HG03354 (cell line): ENCODE results near the gene SLC9C2.
"Not testable (repeated sequence)": the region's sequence is repeated elsewhere in the genome, so short reads cannot be mapped to it uniquely, and the experiment has no call there.

Experiments used
- ATAC-seq: cut with Tn5 transposase; IDR thresholded peaks from one replicate; pipeline ENCODE4 v1.9.1; 2021; ENCODE audit warnings: mild to moderate bottlenecking; ENCODE audit not compliant: unreplicated experiment, poor library complexity, severe bottlenecking

Gene SLC9C2

DNA sequence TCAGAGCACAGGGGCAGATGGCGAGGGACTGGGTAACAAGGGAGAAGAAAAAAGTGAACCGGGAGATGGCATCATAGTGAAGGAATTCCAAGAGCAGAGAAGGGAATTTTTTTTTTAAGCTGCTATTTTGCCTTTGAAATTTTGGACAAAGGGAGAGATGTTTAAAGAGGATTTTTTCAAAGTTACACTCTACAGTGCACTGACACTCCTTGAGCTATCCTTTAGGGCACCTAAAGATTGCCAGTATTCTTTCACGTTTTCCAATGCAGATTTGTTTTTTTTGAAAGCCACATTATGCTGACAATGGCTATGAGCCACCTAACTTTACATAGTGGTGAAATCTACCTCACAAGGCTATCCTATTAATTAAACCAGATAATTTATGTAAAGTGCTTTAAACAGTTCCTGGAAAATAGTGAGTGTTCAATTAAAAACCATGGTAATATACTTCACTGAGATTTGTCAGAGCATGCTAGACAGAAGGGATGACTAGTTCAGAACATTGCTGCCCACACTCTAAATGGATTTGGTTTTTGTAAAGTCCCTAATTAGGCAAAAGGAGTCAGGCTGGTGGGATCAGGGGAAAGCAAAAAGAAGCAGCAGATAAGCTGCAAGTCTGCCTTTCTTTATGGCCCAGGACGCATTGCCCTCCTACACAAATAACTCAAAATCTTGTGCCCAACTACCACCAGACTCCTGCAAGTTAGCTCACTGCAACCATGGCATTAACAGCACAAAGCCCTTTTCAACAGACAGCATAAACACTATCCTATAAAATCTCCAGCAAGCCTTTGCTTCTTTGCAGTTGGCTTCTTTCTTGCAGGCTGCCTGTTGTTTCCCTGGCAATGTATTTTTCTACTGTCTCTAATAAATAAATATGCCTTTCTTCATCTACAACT lies 71.8 kb downstream of the SLC9C2 start:
- ATAC-seq: no peak

DNA sequence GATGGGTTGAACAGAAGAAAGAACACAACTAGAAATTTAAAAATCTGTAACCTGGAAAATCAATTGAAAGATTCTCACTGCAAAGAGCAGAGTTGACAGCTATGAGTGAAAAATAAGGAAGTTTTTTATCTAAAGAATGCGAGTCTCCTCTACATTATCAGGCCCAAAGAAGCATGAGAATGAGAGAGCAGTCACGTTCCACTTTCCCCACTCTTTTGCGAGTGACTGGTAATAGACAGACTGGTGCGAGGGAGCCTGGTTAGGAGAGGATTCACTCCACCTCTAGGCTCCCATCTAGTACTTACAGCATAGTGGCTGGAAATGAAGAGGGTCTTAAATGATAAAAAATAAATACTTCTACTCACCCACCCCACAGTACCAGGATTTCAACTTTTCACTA lies 73.8 kb downstream of the SLC9C2 start:
- ATAC-seq: no peak

DNA sequence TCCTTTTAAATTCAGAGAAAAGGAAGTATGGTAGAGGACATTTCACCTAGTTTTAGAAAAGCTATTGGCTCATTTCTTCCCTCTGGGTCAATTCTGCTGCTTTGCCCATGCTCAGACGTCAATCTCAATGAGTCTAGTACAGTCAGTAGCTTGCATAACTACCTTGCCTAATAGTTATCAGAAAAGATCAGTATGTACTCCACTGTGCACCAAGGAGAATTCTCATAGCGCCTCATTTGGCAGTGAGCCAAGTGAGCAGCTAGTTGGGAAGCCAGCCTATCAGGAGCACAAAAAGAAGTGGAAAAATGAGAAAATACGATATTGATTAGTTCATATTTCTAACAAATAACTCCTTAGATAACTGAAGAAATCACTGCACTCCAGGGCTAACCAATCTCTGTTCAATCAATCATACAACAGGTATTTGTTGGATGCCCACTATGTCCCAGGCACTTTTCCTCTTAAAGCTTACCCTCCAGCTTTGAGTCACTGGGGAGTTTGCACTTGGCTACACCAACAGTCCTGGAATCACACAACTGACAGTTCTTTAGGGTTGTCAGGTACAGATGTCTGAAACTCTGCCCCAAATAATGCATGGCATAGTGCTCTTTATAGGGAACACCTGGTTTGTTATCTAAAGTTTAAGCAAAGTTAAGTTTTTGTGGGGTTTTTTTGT lies 75.6 kb downstream of the SLC9C2 start:
- no peak for ATAC-seq

GRCh38 chr1:173525926-173526325 lies 76.9 kb downstream of the SLC9C2 start:
- no peak for ATAC-seq

GRCh38 chr1:173523329-173523728 lies 79.5 kb downstream of the SLC9C2 start:
- no peak for ATAC-seq

- no peak for ATAC-seq
Observed at GRCh38 chr1:173520799-173521198, 82.1 kb downstream of the SLC9C2 start.

- not testable (repeated sequence) for ATAC-seq
Observed at GRCh38 chr1:173514503-173514902, 88.4 kb downstream of the SLC9C2 start.

- no peak for ATAC-seq
Observed at GRCh38 chr1:173509797-173510196, 93.1 kb downstream of the SLC9C2 start.

DNA sequence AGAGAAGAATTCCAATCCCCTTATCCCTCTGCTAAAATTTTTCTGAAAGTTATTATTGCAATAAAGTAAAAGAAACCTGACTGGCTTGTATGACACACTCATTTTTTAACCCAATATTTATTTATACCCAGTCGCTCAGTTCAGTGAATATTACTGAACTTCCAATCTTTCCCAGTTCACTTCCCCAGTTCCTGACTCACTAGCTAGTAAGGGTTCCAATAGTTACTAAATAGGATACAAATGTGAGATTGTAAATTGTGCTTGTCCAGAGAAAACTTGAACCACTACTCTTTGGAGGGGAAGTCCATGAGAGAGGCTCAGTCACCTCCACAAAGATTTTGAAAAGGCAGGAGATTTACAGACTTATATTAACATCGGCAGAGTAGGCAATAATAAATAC lies 94.3 kb downstream of the SLC9C2 start:
- ATAC-seq: no peak

DNA sequence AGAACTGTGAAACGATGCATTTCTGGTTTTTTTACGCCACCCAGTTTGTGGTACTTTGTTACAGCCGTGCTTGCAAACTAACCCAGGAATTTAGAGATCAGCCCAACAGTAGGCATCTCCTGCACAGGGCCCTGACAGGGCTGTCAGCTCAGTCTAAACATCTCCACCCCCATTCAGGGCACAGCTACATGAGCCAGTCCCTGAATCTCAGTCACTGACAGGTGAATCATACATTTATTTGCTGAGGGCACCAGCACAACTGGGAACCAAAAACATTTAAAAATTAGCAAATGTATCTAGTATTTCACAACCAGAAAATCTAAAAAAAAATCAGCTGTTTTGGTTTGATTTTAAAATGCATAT lies 95.0 kb downstream of the SLC9C2 start:
- no peak for ATAC-seq

GRCh38 chr1:173507205-173507846 lies 95.5 kb downstream of the SLC9C2 start:
- ATAC-seq: no peak

GRCh38 chr1:173506437-173506836 lies 96.4 kb downstream of the SLC9C2 start:
- no peak for ATAC-seq

GRCh38 chr1:173505391-173505790 lies 97.5 kb downstream of the SLC9C2 start:
- ATAC-seq: no peak

DNA sequence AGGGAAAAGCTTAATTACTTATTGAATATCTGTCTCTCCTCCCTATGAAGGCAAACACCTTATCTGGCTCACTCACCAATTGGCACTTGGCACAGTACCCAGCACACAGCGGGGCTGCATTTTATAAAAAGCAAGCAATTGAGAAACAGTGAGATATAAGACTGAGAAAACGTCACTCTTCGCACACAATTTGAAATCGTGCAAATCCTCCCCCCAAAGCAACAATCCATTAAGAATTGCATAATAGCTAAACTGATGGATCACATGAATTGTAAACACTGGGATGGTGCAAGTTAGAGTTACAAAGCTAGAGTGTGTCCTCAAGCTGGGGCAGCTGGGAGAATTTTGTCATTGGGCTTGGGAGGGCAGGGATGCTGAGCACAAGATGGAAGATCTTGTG lies 98.6 kb downstream of the SLC9C2 start:
- no peak for ATAC-seq

DNA sequence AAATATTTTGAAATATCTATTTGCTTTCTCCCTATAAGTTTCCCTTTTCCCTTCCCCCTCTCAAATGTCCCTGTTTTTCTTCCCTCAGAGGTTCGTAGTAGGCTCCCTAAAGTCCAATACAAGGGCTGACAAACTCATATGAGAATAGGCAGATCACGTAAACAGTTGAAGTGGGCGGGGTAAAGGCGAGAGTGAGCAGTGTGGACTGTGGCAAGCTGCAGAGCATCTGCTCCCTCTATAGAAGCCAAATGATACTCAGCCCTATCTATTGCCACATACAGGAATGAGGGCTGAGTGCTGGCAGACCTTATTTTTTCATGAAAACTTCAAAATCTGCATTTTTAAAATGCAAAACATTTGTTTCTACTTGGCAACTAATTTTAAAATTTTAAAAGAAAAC lies 99.5 kb downstream of the SLC9C2 start:
- no peak for ATAC-seq

DNA sequence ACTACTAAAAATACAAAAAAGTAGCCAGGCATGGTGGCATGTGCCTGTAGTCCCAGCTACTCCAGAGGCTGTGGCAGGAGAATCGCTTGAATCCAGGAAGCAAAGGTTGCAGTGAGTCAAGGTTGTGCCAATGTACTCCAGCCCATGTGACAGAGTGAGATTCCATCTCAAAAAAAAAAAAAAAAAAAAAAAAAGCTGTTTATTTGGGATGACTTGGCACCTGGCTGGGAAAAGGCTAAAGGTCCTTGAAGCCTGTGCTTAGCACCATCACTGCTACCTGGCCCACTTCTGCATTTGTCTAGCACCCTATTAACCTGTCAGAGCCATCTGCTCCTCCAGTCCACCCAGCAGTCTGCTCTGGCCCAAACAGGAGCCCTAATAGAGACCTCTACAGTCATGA lies 100.8 kb downstream of the SLC9C2 start:
- no peak for ATAC-seq

DNA sequence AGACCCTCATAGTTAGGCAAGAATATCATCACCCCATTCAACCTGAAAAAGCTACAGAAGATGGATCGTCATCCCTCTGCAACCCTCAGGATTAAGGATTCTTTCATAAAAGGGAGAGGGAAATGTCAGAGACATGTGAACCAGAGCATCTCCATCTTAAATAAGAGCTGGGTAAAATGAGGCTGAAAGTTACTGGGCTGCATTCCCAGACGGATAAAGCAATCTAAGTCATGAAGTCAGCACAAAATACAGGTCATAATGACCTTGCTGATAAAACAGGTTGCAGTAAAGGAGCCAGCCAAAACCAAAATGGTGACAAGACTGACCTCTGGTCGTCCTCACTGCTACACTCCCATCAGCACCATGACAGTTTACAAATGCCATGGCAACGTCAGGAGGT lies 103.1 kb downstream of the SLC9C2 start:
- ATAC-seq: no peak

GRCh38 chr1:173496757-173497320 lies 106.0 kb downstream of the SLC9C2 start:
- no peak for ATAC-seq

DNA sequence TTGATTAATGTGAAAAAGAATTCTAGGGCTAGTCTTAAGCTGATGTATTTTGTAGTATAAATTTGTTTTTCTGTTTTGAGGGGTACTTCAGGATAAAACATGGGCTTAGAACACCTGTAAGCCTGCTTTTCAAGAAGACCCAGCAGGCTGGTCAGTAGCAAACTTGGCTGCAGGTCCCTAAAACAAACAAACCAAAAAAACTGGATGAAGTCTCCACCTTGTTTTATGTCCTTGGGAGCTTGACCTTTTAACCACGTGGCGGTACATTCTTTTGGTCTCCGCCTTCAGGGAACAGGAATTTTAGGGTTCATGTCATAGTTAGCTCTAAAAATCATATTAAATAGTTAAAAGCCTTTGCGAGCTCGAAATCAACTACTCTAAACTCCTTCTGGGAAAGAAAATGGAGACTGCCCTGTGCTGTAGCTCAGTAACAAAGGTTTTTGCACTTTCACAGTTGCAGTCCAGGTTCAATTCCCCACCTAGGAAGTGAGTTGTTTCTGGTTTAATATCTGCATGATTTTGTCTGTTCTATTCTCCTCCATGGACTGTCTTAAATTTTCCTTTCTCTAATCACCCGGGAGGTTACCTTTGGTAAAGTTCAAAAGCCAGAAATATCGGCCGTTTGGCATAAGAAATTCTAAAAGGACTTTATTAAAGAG lies 107.1 kb downstream of the SLC9C2 start:
- no peak for ATAC-seq

GRCh38 chr1:173493125-173493524 lies 109.7 kb downstream of the SLC9C2 start:
- ATAC-seq: not testable (repeated sequence)
